GM03348 (cell line): ENCODE results near the gene B4GALT2.

Experiments
- DNase-seq: peaks from one replicate; pipeline ENCODE4 v3.0.0; 2012; ENCODE audit warnings: low spot score

Gene B4GALT2

DNA sequence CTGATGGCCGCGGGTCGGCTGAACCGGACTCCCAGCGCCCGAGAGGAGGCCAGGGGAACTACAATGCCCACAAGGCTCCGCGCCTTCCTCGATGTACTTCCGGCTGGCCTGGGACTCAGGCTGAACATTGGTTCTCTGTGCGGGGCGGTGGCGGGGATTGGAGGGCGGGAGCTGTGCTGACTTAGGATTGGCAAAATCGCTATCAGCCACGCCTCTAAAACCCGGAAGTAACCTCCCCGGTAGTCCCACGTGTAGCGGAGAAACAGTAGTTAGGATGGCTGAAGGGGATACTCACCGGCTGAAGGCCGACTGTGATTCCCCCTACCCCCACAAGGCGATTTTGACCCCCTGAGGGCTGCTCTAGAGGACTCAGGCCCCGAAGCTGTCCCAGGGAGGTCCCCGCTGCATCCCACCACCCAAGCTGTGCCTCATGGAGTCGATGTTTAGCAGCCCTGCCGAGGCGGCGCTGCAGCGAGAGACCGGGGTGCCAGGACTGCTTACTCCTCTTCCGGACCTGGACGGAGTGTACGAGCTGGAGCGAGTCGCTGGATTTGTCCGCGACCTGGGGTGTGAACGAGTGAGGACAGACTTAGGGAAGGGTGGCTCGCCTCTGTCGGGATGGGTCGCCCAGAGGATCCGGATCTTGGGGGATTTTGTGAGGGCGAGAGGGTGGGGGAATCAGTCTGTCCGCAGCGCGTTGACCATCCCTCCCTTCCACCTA, 9.1 kb upstream of the B4GALT2 start, which contains the start of gene DPH2:
Gene DPH2, plus strand, starts transcription at position 265 of the 721 bp plus-strand sequence. Its CDS starts 166 bp downstream, at position 431.
- DNase-seq: peak; percentile 98

DNA sequence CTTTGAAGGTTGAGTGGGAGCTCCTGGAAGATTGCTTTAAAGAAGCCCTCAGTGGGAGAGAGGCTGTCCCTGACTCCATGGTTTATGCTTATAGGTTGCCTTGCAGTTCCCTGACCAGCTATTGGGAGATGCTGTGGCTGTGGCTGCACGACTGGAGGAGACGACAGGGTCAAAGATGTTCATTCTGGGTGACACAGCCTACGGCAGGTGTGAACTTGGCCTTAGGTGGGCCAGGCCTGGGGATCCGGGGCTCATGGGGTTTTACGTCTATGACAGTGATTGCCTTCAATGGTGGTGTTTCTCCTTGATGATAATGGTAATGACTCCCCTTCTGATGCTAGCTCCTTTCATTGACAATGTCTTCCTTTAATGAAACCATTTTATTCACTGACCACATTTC, 8.5 kb upstream of the B4GALT2 start:
- no peak for DNase-seq

DNA sequence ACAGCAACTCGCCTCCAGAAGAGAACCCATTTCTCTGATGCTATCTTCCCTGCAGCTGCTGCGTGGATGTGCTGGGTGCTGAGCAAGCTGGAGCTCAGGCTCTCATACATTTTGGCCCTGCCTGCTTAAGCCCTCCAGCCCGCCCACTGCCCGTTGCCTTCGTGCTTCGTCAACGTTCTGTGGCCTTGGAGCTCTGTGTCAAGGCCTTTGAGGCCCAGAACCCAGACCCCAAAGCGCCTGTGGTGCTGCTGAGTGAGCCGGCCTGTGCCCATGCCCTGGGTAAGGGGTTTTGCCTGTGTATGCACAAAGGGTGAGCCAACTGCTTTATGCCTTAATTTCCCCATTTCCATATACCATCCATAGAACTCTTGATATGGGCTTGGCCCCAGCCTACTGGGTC, 8.1 kb upstream of the B4GALT2 start:
- no peak for DNase-seq

DNA sequence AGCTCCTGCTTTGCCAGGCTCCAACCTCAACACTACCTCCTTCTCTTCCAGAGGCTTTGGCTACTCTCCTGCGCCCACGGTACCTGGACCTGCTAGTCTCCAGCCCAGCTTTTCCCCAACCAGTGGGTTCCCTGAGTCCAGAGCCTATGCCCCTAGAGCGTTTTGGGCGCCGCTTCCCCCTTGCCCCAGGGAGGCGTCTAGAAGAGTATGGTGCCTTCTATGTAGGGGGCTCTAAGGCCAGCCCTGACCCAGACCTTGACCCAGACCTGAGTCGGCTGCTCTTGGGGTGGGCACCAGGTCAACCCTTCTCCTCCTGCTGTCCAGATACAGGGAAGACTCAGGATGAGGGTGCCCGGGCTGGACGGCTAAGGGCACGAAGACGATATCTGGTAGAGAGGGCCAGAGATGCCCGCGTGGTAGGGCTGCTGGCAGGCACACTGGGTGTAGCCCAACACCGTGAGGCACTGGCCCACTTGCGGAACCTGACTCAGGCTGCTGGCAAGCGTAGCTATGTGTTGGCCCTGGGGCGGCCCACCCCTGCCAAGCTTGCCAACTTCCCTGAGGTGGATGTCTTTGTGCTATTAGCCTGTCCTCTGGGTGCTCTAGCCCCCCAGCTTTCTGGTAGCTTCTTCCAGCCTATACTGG, 7.6 kb upstream of the B4GALT2 start:
- DNase-seq: no peak

DNA sequence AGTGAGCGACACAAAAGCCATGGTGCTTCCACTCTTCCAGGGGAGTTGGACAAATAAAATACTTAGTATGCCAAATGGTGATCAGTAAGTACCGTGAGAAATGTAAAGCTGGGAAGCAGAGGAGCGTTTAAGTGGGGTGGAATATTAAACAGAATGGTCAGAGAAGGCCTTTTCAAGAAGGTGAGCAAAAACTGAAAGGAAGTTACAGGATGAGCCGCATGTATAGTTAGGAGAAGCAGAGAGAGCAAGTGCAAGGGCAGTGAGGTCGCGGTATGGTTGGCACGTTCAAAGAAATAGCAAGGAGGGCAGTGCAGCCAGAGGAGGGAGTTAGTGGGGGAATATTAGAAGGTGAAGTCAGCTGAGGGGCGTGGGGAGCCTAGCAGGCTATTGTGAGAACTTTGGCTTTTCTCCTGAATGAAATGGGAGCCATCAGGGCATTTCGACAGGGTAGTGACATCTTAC, 5.0 kb upstream of the B4GALT2 start:
- no peak for DNase-seq

DNA sequence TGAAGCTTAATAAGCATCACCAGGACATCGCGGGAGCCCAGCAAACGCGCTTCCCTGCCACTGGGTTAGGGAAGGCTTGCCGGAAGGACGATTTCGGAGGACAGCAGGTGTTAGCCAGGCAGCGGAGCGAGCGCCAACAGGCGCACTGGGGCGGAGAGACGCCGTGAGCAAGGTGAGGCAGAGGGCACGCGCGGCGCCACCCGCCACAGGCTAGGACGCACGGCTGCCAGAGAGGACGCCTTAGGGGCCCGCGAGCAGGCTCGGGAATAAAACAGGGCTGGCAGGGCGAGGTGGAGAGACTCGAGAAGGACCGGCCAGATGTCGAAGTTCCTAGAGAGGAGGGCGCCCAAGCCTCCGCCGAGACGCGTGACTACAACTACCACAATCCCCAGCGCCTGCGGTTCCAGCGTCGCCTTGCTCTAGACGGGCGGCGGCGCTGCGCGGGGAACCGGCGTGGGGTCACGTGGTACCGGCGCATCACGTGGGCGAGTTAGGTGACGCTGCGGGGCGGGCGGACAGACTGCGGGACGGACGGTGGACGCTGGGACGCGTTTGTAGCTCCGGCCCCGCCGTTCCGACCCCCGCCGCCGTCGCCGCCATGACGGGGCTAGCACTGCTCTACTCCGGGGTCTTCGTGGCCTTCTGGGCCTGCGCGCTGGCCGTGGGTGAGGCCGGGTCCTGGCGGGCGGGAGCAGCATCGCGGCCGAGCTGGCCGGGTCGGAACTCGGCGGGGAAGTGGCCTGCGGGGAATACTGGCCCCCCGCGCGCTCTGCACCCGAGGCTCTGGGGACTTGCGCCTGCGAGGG, 4.4 kb upstream of the B4GALT2 start, which contains the start of gene ATP6V0B:
Gene ATP6V0B, plus strand, starts transcription at position 518 of the 806 bp plus-strand sequence. Its CDS starts 81 bp downstream, at position 599.
- peak; percentile 97 for DNase-seq

DNA sequence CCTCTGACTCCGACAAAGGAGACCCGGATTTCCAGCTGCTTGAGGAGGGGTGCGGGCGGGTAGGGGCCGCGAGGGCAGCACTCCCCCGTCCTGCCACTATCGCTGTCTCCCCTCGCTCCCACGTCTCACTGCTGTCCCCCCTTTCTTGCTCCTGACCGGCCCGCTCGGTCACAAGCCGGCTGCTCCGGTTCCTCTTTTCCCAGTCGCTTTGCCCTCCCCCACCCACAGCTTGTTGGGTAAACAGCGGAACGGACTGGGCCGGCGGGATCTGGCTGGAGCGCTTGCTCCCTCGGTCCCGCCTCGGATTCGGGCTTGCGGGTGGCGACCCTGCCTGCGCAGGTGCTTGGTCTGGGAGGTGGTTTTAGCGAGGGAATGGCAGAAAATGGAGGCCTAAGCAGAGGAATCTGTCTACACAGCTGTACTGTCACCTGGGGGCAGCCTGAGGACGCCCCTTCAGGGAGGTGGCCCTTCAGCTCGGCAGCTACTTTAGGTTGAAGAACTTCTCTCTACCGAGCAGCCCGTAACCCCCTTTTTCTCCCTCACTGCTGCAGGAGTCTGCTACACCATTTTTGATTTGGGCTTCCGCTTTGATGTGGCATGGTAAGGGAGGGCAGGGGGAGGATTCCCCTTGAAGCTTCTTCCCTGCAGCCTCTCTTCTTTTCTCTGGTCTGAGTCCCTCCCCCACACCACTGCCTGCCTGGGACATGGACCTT, 3.6 kb upstream of the B4GALT2 start:
- DNase-seq: peak; percentile 61

DNA sequence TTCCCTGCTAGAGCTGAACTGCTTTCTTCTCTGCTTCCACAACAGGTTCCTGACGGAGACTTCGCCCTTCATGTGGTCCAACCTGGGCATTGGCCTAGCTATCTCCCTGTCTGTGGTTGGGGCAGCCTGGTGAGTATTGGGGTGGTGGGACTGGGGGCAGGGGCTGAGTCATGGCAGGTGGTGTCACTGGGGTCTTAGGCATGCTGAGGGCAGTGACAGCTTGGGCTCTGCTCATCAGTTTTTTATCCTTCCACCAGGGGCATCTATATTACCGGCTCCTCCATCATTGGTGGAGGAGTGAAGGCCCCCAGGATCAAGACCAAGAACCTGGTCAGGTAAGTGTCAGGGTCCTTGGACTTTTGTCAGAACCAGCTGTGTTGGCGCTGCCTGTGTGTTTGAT, 3.0 kb upstream of the B4GALT2 start:
- DNase-seq: no peak

DNA sequence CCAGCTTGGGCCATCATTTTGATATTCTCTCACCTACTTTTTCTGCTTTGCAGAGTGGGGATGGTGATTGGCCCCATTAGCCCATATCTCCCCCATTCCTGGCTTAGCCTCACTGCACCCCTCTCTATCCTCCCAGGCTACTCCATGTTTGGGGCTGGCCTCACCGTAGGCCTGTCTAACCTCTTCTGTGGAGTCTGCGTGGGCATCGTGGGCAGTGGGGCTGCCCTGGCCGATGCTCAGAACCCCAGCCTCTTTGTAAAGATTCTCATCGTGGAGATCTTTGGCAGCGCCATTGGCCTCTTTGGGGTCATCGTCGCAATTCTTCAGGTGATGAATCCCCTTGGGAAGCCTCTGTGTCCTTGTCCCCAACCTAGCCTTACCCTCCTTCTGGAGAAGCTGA, 2.1 kb upstream of the B4GALT2 start:
- DNase-seq: no peak

DNA sequence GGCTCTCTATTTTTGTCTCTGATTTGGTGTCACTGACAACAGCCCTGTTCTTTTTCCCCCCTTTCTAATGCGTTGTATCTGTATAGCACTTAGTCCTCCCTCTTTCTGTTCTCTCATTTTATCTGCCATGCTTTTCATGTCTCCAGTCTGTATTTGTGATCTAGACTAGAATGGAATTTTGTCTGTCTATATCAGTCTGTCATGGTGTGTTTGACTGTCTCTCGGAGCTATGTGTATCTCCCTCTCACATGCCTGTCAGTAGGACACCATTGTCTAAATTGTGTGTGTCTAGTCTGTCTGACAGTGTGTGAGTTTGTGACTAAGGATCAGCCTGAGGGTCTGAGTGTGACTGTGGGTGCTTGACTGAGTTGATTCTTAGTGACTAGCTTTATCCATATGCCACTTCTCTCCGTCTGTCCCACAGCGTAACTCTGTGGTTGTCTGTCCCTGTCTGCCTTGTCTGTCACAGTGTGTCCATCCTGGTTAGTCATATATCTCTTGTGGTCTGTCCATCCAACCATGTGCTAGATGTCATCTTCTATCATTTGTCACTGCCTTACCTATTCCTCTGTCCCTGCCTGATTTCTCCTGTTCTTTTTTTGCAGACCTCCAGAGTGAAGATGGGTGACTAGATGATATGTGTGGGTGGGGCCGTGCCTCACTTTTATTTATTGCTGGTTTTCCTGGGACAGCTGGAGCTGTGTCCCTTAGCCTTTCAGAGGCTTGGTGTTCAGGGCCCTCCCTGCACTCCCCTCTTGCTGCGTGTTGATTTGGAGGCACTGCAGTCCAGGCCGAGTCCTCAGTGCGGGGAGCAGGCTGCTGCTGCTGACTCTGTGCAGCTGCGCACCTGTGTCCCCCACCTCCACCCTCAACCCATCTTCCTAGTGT, 1.4 kb upstream of the B4GALT2 start:
- no peak for DNase-seq

DNA sequence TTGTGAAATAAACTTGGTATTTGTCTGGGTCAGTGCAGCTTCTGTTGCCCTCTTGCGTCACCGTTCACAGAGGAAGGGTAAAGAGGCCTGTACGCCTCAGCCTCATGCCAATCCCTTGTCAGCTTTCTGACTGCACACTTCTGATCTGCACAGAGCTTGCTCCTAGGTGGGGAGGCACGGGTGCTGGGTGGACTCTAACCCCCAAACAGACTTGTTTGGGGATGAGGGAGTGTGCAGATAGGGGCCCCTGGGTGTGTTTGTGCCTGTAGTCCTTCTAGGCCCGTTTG, 803 bp upstream of the B4GALT2 start:
- no peak for DNase-seq

DNA sequence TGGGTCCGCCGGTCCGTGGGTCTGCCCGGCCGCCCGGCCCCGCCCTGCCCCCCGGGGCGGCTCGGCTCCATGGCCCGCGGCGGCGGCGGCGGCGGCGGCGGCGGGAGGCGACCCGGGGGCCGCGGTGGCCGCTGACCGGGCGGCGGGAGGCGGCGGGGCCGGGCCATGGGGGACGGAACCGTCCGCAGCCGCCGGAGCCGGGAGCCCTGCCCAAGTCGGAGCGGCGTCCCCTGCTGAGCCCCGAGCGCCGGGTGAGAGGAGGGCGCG, 184 bp downstream of the B4GALT2 start:
- no peak for DNase-seq

DNA sequence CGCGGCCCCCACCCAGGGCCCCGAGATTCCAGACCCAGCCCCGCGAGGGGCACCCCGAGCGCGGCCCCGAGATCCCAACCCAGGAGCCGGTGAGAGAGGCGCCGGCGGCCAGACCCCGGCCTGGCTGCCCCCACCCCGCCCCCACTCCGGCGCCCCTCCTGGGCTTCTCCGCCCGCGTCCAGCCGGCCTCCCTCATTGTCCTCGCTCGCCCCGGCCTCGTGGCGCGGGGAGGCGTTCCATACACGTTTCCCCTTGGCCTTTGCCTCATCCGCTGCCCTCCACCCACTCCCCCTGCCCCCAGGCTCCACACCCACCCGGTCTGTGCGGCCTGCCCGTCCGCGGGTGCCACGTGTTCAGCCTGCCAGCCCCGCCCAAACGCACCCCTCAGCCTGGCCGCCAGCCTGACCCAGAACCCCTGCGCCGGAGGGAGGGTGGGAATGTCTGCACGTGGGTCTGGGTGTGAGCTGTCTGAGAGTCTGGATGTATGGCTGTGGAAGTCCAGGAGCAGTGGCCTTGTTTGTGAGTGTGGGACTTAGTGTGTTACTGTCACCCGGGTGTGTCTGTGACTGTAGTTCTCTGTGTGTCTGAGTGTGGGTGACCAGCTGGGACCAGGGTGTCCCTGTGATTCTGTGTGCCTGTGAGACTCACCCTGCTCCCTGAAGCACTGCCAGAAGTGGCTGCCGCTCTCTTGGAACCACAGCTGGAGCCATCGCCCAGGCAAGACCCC, 681 bp downstream of the B4GALT2 start:
- peak; percentile 87 for DNase-seq

DNA sequence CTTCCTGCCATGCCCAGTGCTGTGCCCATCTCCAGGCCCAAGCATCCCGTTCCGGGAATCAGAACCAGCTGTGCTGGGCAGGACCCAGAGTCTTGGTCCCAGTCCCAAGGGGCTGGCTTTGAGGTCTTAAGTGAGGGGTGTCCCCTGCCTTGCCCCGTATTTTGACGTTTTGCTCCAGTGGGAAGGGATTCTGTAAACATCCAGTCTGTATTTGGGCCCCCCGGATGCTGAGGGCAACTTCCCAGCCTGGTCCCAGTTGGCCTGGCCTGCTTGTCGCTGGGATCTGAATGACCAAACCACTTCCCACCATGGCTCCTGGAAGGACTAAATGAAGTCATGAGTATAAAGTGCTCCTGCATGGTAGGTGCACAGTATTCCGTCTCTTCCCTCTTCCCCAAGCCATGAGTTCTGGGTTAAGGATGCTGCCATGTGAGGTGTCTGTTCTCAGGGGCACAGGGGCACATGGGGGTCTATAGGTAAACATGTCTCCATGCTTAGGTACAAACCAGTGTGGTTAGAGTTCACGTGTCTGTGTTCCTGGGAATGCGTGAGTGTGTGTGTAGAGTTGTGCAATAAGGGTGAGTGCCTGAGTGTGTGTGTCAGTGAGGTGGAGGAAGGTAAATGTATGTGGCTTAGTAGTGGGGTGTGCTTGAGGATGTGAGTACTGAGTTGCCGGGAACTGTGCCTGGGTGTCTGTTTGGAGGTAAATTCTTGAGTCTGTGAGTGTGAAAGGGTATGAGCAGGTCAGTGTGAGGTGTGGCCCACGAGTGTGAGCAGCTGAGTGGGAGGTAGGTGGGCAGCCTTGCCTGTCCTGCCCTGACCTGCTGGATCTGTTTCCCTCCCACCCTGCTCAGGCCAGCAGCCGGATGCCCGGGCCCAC, 1.5 kb downstream of the B4GALT2 start:
- peak; percentile 39 for DNase-seq

DNA sequence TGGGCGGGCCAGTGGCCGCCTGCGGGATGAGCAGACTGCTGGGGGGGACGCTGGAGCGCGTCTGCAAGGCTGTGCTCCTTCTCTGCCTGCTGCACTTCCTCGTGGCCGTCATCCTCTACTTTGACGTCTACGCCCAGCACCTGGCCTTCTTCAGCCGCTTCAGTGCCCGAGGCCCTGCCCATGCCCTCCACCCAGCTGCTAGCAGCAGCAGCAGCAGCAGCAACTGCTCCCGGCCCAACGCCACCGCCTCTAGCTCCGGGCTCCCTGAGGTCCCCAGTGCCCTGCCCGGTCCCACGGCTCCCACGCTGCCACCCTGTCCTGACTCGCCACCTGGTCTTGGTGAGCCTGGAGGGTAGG, 2.1 kb downstream of the B4GALT2 start:
- DNase-seq: no peak

DNA sequence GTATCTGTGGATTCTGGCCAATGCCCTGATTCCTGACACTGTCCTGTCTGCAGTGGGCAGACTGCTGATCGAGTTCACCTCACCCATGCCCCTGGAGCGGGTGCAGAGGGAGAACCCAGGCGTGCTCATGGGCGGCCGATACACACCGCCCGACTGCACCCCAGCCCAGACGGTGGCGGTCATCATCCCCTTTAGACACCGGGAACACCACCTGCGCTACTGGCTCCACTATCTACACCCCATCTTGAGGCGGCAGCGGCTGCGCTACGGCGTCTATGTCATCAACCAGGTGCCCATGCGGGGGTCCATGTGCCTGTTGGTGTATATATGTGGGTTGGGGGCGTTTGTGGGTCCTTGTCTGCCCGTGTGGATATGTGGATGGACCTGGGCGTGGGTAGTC, 2.6 kb downstream of the B4GALT2 start:
- no peak for DNase-seq

DNA sequence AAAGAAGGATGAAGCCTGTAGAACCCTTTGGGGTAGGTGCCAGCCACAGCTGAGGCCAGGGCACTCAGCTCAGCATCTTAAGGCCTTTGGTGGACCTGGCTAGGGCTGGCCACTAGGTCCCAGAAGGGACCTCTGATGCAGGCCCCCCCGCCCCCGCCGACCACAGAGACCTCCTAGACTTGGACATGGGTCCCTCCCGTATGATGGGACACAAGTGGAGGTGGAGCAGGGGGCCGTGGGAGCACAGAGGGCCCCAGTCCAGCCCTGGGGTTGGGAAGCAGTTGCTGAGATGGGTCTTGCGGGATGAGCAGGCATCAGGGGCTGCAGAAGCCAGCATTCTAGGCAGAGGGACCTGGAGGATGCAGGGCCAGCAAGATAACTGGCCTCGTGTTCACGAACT, 3.2 kb downstream of the B4GALT2 start:
- DNase-seq: no peak

DNA sequence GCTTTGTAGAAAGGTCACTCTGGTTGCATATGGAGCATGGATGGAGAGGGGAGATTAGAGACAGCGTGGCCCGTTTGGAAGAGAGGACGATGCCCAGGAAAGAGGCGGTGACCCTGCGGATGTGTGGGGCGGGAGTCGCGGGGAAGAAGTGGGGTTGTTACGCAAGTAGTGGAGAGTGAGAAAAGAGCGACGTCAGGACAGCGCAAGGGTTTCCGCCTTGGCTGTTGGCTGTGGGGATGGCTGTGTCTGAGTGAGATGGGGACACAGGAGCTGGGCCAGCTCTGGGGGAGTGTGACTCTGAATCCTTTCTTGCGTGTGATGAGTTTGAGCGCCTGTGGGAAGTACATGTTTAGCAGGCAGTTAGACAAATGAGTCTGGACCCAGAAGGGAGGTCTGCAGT, 3.8 kb downstream of the B4GALT2 start:
- no peak for DNase-seq

DNA sequence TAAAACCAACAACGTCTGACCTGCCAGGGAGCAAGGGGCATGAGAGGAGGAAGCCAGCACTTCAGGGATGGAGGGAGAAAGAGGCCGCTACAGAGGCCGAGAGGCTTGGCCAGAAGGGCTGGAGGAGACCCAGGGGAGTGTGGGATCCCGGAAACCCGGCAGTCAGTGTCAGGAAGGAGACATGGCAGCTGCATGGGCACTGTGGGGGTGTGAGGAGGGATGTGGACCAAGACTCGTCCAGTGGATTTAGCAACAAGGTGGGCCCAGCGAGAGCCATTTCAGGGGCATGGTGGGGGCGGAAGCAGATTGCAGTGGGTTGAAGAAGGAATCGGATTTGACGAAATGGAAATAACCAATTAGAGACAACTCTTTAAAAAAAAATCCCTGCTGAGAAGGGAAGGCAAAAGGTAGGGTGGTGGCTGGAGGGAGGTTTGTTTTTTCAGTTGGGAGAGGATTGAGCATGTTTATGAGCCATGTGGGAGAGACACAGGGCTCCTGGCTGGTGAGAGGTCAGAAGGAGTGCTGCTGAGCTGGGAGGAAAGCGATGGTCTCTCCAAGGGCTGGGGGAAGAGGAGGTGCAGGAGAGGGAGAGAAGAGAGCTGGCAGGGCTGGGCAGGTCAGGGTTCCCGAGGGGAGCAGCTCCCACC, 4.4 kb downstream of the B4GALT2 start:
- no peak for DNase-seq
